ENCODE data around the gene INKA1.

The INKA1 gene

GRCh38 chr3:49801160-49801559 is 1.9 kb upstream of the INKA1 start:
- in situ Hi-C loops (cut with MboI; ENCODE audit: low sequenced_read_pairs, unreplicated experiment): no loop called here
- no peak for DNase-seq (ENCODE audit: low spot score)
- TF ChIP-seq, protein P1, sequence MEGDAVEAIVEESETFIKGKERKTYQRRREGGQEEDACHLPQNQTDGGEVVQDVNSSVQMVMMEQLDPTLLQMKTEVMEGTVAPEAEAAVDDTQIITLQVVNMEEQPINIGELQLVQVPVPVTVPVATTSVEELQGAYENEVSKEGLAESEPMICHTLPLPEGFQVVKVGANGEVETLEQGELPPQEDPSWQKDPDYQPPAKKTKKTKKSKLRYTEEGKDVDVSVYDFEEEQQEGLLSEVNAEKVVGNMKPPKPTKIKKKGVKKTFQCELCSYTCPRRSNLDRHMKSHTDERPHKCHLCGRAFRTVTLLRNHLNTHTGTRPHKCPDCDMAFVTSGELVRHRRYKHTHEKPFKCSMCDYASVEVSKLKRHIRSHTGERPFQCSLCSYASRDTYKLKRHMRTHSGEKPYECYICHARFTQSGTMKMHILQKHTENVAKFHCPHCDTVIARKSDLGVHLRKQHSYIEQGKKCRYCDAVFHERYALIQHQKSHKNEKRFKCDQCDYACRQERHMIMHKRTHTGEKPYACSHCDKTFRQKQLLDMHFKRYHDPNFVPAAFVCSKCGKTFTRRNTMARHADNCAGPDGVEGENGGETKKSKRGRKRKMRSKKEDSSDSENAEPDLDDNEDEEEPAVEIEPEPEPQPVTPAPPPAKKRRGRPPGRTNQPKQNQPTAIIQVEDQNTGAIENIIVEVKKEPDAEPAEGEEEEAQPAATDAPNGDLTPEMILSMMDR (IDR thresholded peaks at IDR 0.05; ENCODE audit: borderline replicate concordance, control extremely low read depth, extremely low read depth, insufficient read depth, missing control alignments): no peak

DNA sequence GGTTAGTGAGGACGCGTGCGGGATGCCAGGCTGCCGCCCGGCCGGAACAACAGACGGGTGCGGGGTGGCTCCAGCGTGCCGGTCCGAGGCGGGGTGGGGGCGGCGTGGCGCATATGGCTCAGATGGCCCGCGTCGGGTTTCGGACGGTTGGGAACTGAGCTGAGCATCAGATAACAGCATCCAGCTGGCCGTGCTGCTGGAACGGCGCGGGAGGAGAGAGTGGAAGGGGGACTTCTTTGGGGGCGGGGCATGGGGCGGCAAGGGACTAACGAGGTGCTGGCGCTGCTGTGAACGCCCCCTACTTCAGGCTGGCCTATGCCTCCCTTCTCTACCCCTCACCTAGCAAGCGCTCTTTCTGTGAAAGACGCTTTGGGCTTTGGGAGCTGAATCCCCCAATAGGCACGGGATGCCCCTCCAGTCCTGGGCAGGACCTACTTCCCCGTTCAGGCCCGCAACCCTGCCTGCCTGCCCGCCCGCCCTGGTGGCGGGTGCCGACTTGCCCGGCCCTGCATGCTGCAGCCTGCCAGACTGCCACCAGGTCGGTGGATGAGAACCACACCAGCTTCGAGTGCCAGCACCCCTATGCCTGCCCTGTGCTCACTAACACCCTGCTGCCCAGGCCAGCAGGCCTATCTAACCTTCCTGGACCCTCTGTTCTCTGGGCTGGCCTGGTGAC is 542 bp downstream of the INKA1 start:
- DNase-seq (ENCODE audit: low spot score): peak; percentile 58
- in situ Hi-C loops (cut with MboI; ENCODE audit: low sequenced_read_pairs, unreplicated experiment): no loop called here
- TF ChIP-seq, protein P1 (IDR thresholded peaks at IDR 0.05; ENCODE audit: borderline replicate concordance, control extremely low read depth, extremely low read depth, insufficient read depth, missing control alignments): no peak

DNA sequence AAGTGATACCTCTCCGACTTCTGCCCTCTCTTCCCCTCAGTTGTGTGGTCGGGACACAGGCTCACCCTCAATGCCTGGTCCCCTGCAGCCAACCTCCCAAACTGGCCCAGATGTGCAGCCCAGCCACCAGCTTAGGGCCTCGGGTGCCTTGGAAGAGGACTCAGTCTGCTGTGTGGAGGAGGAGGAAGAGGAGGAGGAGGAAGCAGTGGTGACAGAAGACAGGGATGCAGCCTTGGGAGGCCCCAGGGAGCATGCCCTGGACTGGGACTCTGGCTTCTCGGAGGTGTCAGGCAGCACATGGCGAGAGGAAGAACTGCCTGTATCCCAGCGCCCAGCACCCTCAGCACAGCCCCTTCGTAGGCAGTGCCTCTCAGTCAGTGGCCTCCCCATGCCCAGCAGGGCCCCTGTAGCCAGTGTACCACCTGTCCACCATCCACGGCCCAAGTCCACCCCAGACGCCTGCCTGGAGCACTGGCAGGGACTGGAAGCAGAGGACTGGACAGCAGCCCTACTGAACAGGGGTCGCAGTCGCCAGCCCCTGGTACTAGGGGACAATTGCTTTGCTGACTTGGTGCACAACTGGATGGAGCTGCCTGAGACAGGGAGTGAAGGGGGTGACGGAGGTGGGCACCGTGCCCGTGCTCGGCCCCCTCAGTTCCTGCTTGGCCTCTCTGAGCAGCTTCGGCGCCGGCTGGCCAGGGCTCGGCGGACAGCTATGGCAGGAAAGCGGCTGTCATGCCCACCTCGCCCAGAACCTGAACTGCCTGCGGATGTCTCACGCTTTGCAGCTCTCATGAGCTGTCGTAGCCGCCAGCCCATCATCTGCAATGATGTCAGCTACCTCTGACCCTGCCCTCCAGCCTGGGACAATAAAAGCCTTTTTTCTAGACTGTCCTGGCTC is 1.3 kb downstream of the INKA1 start:
- TF ChIP-seq, protein P1 (IDR thresholded peaks at IDR 0.05; ENCODE audit: borderline replicate concordance, control extremely low read depth, extremely low read depth, insufficient read depth, missing control alignments): no peak
- DNase-seq (ENCODE audit: low spot score): no peak
- in situ Hi-C loops (cut with MboI; ENCODE audit: low sequenced_read_pairs, unreplicated experiment): no loop called here

- TF ChIP-seq, protein P1 (IDR thresholded peaks at IDR 0.05; ENCODE audit: borderline replicate concordance, control extremely low read depth, extremely low read depth, insufficient read depth, missing control alignments): no peak
- no peak for DNase-seq (ENCODE audit: low spot score)
- in situ Hi-C loops (cut with MboI; ENCODE audit: low sequenced_read_pairs, unreplicated experiment): no loop called here
Observed at GRCh38 chr3:49805367-49805782, 2.3 kb downstream of the INKA1 start.

- TF ChIP-seq, protein P1 (IDR thresholded peaks at IDR 0.05; ENCODE audit: borderline replicate concordance, control extremely low read depth, extremely low read depth, insufficient read depth, missing control alignments): no peak
- DNase-seq (ENCODE audit: low spot score): peak; percentile 73
- in situ Hi-C loops (cut with MboI; ENCODE audit: low sequenced_read_pairs, unreplicated experiment): no loop called here
Observed at GRCh38 chr3:49805897-49806701, 3.0 kb downstream of the INKA1 start.

- TF ChIP-seq, protein P1 (IDR thresholded peaks at IDR 0.05; ENCODE audit: borderline replicate concordance, control extremely low read depth, extremely low read depth, insufficient read depth, missing control alignments): no peak
- DNase-seq (ENCODE audit: low spot score): no peak
- in situ Hi-C loops (cut with MboI; ENCODE audit: low sequenced_read_pairs, unreplicated experiment): no loop called here
Observed at GRCh38 chr3:49806850-49807249, 3.8 kb downstream of the INKA1 start.

Measured in GM13976 (cell line).